HG03521 (cell line): ENCODE results near the gene USP2.

ENCODE experiments used
- ATAC-seq: cut with Tn5 transposase; IDR thresholded peaks from one replicate; pipeline ENCODE4 v1.9.1; 2021; ENCODE audit warnings: mild to moderate bottlenecking, moderate library complexity; ENCODE audit not compliant: unreplicated experiment

The USP2 gene

DNA sequence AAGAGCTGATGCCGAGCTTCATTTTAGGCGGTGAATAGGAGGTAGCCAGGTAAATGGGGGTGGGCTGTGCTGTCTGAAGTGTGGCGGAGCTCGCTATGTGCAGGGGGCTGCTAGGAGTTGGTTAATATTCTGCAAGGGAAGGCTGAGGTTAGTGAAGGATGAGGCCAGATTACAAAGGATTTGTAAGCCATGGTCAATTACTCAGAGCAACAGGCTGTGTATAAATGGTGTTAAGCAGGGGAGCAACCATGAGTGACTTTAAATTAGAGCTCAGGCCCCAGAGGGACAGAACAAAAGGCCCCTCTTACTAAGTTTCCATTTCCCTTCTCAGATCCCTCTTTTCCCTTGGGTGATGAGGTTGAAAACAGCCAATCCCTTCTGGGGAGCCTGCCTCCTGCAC is 57.3 kb downstream of the USP2 start:
- no peak for ATAC-seq

GRCh38 chr11:119323532-119324033 is 57.9 kb downstream of the USP2 start:
- ATAC-seq = no peak

DNA sequence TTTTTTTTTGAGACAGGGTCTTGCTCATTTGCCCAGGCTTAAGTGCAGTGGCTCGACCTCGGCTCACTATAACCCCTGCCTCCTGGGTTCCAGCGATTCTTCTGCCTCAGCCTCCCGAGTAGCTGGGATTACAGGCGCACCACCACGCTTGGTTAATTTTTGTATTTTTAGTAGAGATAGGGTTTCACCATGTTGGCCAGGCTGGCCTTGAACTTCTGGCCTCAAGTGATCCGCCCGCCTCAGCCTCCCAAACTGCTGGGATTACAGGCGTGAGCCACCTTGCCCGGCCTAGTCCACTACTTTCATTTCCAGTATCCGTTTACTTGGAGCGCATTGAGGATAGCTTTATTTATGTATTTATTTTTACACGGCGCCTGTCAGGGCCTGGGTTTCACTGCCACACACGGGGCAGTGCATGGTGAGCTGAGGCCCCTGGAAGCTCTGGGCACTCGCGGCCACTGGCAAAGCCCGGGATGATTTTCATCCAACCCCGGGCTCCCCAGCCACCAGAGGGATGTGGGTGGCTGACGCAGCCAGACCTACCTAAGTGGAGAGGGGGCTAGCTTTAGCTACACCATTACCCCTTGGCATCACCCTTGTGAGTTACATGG is 58.5 kb downstream of the USP2 start:
- ATAC-seq = no peak

DNA sequence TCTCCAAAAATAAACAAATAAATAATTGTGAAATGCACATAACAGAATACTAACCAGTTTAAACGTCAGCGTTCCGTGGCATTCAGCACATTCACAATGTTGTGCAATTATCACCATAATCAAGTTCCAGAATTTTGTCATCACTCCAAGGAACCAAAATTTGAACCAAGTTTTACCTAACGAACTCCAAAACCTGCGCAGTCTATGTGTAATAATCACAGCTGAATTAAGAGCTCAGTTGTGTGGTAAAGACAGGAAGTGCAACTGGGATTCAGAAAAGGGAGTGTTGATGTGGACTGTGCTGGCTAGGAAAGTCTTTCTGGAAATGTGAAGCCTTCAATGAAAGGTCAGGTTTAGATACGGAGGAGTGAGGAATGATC is 59.1 kb downstream of the USP2 start:
- no peak for ATAC-seq

DNA sequence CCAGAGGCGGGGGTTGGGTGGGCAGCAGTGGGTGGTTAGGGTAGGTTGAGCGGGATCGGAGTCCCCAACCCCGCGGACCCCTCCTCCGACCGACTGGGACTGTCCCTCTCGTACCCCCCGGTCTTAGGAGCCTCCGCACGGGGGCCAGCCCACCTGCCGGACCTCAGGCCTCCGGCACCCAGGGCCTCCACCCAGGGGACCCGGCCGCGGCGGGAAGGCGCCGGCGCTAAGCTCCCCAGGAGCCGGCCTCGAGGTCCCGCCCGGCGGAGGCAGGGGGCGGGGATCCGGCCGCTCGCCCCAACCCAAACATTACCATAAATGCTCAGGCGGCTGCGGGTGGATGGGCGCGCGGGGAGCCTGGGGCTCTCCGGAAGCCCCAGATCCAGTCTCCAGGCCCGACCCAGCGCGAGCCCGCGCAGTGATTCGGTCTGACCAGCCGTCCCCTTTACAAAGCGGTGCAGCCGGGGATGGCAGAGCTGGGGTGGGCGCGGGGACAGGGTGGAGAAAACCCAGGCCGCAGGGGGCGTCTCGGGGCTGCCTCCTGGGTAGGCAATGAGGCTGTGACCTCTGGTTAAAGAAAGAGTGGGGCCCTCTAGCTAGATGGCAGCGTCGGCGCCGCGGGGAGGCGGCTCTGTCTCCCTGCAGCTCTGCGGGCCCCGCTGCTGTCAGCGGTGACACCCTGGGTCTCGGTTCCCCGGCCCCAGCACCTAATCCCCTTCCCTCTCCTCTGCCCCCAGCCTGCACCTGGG is 60.5 kb downstream of the USP2 start:
- ATAC-seq = peak; percentile 35

GRCh38 chr11:119320240-119320775 is 61.2 kb downstream of the USP2 start:
- ATAC-seq = no peak

- no peak for ATAC-seq
Observed at GRCh38 chr11:119319700-119320239, 61.7 kb downstream of the USP2 start.

DNA sequence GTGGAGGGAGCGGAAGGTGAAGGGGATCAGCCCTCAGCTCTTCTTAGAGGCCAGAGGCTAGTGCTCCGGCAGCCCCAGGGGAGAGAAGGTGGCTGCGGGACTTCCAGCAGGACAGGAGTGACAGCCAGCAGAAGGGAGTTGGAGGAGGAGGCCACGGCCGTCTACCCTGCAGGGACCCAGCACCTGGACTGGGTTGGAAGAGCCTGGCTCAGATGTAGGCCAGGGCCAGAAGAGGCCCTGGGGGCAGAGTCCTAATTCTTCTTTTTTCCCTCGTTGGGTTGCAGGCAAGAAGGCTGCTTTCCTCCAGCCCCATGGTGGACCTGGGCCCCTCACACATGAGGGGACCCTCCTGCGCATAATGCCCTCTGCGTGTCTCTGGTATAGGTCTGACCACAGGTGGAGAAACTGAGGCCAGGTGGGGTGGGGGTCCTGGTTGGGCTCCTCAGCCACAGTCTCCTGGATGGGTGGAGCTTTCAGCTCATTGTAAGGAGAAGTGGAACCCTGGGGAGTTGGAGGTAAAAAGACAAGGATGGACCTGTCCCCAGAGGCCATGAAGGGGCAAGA is 62.3 kb downstream of the USP2 start:
- no peak for ATAC-seq

DNA sequence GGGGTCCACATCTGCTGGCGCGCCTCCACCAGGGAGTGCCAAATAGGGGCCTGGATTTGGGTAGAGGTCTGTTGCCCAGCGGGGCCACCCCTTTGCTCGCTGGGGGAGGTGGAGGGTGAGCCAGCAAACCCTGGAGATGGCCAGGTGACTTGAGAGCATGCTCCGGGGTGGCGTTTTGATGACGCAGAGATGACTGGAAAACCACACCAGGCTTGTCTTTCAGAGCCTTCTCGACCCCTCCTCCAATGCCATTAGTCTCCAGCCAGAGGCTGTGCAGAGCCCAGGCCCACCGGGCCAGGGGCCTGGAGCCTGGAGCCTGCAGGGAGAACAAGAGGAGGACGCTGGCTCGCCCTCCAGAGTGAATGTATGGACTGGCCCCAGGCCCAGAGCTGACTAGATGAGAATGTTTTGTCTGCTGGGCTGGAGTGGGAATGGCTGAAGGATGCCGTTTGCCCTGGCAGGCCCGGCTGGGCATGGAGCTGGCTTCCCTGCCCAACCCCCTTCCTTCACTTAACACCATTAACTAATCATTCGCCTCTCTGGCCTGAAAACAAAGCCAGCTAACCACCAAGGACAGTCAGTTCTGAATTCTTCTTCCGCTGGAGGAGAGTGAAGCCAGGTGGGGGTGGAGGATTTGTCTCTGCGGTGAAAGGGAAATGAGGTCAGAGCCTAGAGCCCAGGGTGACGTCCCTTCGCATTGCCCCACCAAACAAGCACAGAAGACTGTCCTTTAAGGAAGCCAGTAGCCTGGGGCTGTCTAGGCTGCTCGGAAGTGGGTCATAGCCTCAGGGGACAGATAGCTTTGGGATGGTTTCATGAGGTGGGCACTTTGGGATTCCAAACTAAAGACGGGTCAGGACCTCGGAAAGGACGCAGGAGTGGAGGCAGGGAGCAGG is 63.0 kb downstream of the USP2 start:
- no peak for ATAC-seq

DNA sequence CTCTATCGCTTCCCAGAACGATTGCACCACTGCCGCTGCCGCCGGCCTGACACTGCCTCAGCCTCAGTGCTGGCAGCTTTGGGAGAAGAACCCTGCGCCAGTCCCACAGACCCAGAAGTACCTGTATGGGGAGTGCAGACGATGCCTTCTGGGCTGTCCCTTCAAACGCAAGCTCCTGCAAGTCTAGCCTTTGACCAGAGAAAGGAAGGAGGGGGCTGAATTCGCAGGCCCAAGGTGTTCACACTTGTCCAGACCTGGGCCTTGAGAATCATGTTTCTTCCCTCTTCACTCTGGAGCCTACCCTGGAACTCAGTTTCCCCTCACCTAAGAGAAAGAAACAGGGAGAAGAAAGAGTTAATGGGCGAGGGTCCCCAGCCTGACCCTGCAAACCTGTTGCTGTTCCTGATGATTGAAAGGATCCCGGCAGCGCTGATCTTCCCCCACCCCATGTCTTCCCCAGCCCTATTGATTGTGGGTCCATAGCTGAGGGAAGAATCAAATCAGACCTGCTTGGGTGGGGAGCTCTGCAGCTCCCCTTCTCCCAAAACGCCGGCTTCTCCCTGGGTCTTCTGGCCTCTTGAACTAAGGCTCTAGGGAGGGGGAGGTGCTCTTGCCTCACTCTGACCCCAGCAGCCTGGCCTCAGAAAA is 63.8 kb downstream of the USP2 start:
- ATAC-seq = no peak

GRCh38 chr11:119316729-119317591 is 64.5 kb downstream of the USP2 start, which contains the start of gene MCAM:
TSS of gene MCAM (minus strand) at chr11:119317130. CDS start at chr11:119317101, 29 bp downstream.
- ATAC-seq = no peak

DNA sequence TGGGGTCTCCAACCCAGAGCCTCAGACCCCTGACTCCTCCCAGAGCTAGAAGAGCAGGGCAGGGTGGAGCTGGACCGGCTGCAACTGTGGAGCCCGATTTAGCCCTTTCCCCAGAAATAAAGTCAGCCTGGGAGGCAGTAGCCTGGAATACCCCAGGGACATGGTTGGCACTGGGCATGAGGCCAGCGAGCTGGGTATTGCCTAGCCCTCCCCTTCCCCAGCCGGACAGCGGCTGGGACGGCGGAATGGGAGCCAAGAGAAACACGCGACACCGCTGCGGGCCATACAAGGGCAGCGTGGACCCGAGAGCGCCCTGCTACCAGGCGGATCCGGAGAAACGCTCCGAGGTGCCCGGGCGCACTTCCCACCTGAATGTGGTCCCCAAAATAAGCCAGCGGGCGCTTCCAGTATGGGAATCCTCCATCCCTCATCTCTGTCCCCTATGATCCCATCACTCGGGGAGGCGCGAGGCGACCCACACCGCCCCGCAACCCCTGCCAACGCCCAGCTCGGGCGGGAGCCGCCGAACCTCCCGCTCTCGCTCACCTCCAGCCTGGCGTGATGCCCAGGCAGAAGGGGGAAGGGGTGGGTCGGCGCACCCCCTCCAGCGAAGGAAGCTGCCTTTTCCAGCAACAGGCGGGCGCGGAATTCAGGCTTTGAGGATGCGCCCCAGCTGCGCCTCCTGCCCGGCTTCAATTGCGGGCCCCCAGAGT is 65.3 kb downstream of the USP2 start:
- no peak for ATAC-seq

- ATAC-seq = no peak
Observed at GRCh38 chr11:119315131-119316015, 66.1 kb downstream of the USP2 start.

DNA sequence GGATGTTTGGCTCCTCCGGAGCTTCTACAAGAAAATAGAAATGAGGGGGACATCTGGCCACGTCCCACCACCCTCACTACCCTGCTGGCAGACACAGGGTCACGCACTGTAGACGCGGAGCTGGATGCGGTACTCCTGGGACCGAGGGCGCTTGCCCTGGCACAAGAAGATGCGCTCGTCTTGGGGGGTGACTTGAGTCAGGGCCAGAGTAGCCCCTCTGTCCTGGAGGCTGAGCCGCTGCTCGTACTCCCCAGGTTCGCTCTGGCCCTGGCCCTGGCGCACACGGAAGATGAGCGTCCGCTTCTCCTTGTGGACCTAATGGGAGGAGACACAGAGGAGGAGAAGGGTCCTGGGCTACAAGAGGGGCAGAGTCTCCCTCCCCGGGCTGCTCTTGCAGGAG is 66.8 kb downstream of the USP2 start:
- ATAC-seq = no peak

- ATAC-seq = no peak
Observed at GRCh38 chr11:119310682-119311052, 70.8 kb downstream of the USP2 start.

- no peak for ATAC-seq
Observed at GRCh38 chr11:119309953-119310681, 71.4 kb downstream of the USP2 start.

GRCh38 chr11:119309411-119309810 is 72.1 kb downstream of the USP2 start:
- no peak for ATAC-seq
